ENCODE data around the gene SZT2.

GRCh38 chr1:43430831-43431230, 41.1 kb downstream of the SZT2 start:
- TF ChIP-seq POLR2A (IDR thresholded peaks at IDR 0.05; ENCODE audit: low read depth, low read length) (no peak), CTCF (conservative IDR thresholded peaks at IDR 0.05; ENCODE audit: low read depth, low read length) (no peak)
